HG03565 (cell line): ENCODE results near the gene CFAP97D1.

Experiments
- ATAC-seq: cut with Tn5 transposase; IDR thresholded peaks from one replicate; pipeline ENCODE4 v1.9.1; 2021; ENCODE audit warnings: mild to moderate bottlenecking, moderate library complexity; ENCODE audit not compliant: unreplicated experiment

Gene CFAP97D1

GRCh38 chr17:43767713-43768059, 12.5 kb upstream of the CFAP97D1 start:
- no peak for ATAC-seq

GRCh38 chr17:43768382-43768781, 11.9 kb upstream of the CFAP97D1 start:
- ATAC-seq, result no peak

- no peak for ATAC-seq
Measured at GRCh38 chr17:43768943-43769342, 11.3 kb upstream of the CFAP97D1 start.

- no peak for ATAC-seq
Measured at GRCh38 chr17:43769426-43769825, 10.8 kb upstream of the CFAP97D1 start.

GRCh38 chr17:43769859-43770258, 10.4 kb upstream of the CFAP97D1 start:
- no peak for ATAC-seq

GRCh38 chr17:43770957-43771356, 9.3 kb upstream of the CFAP97D1 start:
- no peak for ATAC-seq

GRCh38 chr17:43771463-43771862, 8.8 kb upstream of the CFAP97D1 start:
- no peak for ATAC-seq

GRCh38 chr17:43772877-43773648, 7.2 kb upstream of the CFAP97D1 start:
- no peak for ATAC-seq

- no peak for ATAC-seq
Measured at GRCh38 chr17:43774304-43775250, 5.7 kb upstream of the CFAP97D1 start.

GRCh38 chr17:43778337-43779144, 1.7 kb upstream of the CFAP97D1 start, which contains the start of gene DUSP3:
TSS of gene DUSP3 (minus strand) at chr17:43778977. CDS start at chr17:43778924, 53 bp downstream.
- ATAC-seq, result peak; percentile 74

- ATAC-seq, result peak; percentile 8
Measured at GRCh38 chr17:43779145-43780125, 800 bp upstream of the CFAP97D1 start.

- no peak for ATAC-seq
Measured at GRCh38 chr17:43782913-43783680, 2.9 kb downstream of the CFAP97D1 start.

- no peak for ATAC-seq
Measured at GRCh38 chr17:43784068-43784467, 3.8 kb downstream of the CFAP97D1 start.

- no peak for ATAC-seq
Measured at GRCh38 chr17:43784628-43785101, 4.4 kb downstream of the CFAP97D1 start.

GRCh38 chr17:43787728-43788127, 7.5 kb downstream of the CFAP97D1 start:
- ATAC-seq, result no peak

- ATAC-seq, result no peak
Measured at GRCh38 chr17:43788540-43788939, 8.3 kb downstream of the CFAP97D1 start.

GRCh38 chr17:43789482-43789881, 9.2 kb downstream of the CFAP97D1 start:
- no peak for ATAC-seq

GRCh38 chr17:43790311-43790940, 10.2 kb downstream of the CFAP97D1 start:
- no peak for ATAC-seq
